Measurements from ENCODE around the gene VIPR2. TPM values are rescaled to one million over a fixed set of nuclear protein-coding genes. Genes with fewer than 3 reads are reported as not detected.

The VIPR2 gene
- total and polyA plus RNA-seq, 2 donors from 2014 or later = 0.91 to 1.3 TPM

DNA sequence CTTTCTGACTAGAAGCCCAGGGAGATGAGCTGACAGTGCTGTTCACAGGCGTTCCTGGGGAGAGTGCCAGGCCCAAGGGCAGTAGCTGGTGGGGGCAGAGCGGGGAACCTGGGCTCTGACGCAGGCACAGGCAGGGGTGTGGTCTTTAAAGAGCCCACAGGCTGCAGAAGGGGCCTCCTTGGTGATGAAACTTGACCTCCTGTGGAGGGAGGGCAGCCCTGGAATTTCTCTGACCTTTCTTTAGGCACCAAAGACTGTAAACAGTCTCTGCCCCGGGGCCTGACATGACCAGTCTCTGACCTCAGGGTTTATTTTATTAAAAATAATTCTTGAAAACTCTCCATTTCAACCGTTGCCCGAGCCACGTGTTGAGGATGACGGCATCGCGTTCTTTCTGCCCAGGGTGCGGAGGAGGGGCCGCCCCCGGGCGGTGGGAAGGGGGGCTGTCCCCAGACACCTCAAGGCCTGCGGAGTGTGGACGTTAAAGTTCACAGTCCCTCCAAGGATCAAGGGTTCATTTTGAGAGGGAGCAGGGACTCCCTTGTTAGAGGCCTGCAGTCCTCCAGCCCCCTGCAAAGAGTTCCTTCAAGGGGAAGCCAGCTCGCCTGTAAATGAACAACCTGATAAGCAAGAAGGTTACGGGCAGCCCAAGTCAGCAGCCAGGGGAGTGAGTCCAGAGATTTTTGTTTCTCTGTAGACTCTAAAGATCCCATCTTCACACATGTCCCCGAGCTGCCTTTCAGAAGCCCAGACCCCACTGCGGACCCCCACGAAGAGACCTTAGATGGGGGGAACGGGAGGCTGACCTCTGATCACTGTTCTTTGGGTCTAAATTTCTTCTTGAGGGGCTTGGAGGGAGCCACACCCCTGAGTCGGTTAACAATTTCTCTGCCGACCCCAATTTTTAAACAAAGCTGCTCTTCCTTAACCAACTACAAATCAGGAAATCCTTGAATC lies 128.9 kb downstream of the VIPR2 start:
- peaks cover 0 to 27% (median 21%) of the 10 kb centered on the region in 3 donors for H3K4me1 ChIP-seq (ENCODE audit: control insufficient read depth in 2 of 3, insufficient read depth in 2 of 3, low read depth in 1 of 3, low read length in 3 of 3)
- FAIRE-seq = no peak
- H3K9ac ChIP-seq (ENCODE audit: low read length in 3 of 3) = no peak overlapping the region
- no peaks in the 10 kb centered on the region for H3K9me3 ChIP-seq (ENCODE audit: control insufficient read depth in 2 of 3, insufficient read depth in 1 of 3, low read length in 3 of 3)
- H3K27ac ChIP-seq (ENCODE audit: low read depth in 2 of 2, low read length in 2 of 2) = peak overlapping the region; percentile 77 to 80
- peak in 4 of 5 donors; percentile 53 to 86 (median 71) for DNase-seq
- H3K27me3 ChIP-seq (ENCODE audit: control insufficient read depth, insufficient read depth, low read length) = no peaks in the 10 kb centered on the region
- H3K4me3 ChIP-seq (ENCODE audit: low read length in 3 of 3) = no peak overlapping the region
- H3K36me3 ChIP-seq (ENCODE audit: control insufficient read depth in 2 of 3, insufficient read depth in 3 of 3, low read length in 3 of 3) = no peaks in the 10 kb centered on the region
- intact Hi-C loops (cut with DNase I) = no loop called here
- TF ChIP-seq, protein P1, sequence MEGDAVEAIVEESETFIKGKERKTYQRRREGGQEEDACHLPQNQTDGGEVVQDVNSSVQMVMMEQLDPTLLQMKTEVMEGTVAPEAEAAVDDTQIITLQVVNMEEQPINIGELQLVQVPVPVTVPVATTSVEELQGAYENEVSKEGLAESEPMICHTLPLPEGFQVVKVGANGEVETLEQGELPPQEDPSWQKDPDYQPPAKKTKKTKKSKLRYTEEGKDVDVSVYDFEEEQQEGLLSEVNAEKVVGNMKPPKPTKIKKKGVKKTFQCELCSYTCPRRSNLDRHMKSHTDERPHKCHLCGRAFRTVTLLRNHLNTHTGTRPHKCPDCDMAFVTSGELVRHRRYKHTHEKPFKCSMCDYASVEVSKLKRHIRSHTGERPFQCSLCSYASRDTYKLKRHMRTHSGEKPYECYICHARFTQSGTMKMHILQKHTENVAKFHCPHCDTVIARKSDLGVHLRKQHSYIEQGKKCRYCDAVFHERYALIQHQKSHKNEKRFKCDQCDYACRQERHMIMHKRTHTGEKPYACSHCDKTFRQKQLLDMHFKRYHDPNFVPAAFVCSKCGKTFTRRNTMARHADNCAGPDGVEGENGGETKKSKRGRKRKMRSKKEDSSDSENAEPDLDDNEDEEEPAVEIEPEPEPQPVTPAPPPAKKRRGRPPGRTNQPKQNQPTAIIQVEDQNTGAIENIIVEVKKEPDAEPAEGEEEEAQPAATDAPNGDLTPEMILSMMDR (IDR thresholded peaks at IDR 0.05; ENCODE audit: borderline replicate concordance, extremely low read depth, insufficient read depth) = no peak

GRCh38 chr7:159015081-159015453 lies 129.6 kb downstream of the VIPR2 start:
- Histone ChIP-seq H3K9me3 (ENCODE audit: control insufficient read depth in 2 of 3, insufficient read depth in 1 of 3, low read length in 3 of 3) (no peaks in the 10 kb centered on the region), H3K9ac (ENCODE audit: low read length in 3 of 3) (peak overlapping the region in 1 of 3 donors; percentile 28), H3K36me3 (ENCODE audit: control insufficient read depth in 2 of 3, insufficient read depth in 3 of 3, low read length in 3 of 3) (no peaks in the 10 kb centered on the region), H3K27ac (ENCODE audit: low read depth in 2 of 2, low read length in 2 of 2) (peak overlapping the region; percentile 77 to 80), H3K4me1 (ENCODE audit: control insufficient read depth in 2 of 3, insufficient read depth in 2 of 3, low read depth in 1 of 3, low read length in 3 of 3) (peaks cover 0 to 27% (median 21%) of the 10 kb centered on the region in 3 donors), H3K27me3 (ENCODE audit: control insufficient read depth, insufficient read depth, low read length) (no peaks in the 10 kb centered on the region), H3K4me3 (ENCODE audit: low read length in 3 of 3) (no peak overlapping the region)
- no peak for FAIRE-seq
- intact Hi-C loops (cut with DNase I) = no loop called here
- TF ChIP-seq, protein P1 (IDR thresholded peaks at IDR 0.05; ENCODE audit: borderline replicate concordance, extremely low read depth, insufficient read depth) = no peak
- no peak for DNase-seq

DNA sequence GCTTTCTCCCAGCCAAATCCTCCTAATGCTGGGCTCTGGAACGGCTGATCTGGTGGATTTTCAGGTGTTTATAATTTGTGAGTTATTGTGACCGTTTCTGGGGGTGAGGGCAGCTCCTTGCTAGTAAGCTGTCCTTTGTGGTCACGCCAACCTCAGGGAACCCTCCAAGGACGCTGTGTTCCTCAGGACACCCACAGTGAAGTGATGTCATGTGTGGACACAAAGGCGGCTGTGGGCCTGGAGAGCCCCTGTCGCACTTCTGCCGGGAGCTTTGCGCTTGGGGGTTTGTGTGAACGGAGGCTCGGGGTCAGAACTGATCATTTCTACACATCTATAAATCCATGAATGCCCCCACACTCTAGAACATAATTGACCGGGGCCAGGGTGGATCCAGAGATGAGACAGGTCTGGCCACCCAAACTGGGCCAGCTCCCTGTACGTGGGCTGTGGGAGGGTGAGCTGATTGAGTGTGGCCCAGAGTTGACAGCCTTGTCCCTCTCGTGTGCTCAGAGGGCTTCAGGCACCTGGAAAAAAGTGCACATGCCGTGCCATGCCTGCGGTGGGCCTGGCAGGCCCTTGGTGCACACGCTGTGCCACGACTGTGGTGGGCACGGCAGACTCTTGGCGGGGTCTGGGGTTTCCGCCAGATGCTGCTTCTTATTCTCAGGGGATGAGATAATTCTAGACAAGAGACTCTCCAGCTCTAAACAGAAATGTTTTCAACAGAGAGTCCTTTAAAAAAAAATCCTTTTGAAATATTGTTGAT lies 130.2 kb downstream of the VIPR2 start:
- Histone ChIP-seq H3K4me3 (ENCODE audit: low read length in 3 of 3) (no peak overlapping the region), H3K27ac (ENCODE audit: low read depth in 2 of 2, low read length in 2 of 2) (peak overlapping the region; percentile 77 to 80), H3K27me3 (ENCODE audit: control insufficient read depth, insufficient read depth, low read length) (no peaks in the 10 kb centered on the region), H3K4me1 (ENCODE audit: control insufficient read depth in 2 of 3, insufficient read depth in 2 of 3, low read depth in 1 of 3, low read length in 3 of 3) (peaks cover 0 to 27% (median 21%) of the 10 kb centered on the region in 3 donors), H3K9ac (ENCODE audit: low read length in 3 of 3) (peak overlapping the region in 1 of 3 donors; percentile 28), H3K36me3 (ENCODE audit: control insufficient read depth in 2 of 3, insufficient read depth in 3 of 3, low read length in 3 of 3) (no peaks in the 10 kb centered on the region), H3K9me3 (ENCODE audit: control insufficient read depth in 2 of 3, insufficient read depth in 1 of 3, low read length in 3 of 3) (no peaks in the 10 kb centered on the region)
- intact Hi-C loops (cut with DNase I) = no loop called here
- DNase-seq = no peak
- TF ChIP-seq, protein P1 (IDR thresholded peaks at IDR 0.05; ENCODE audit: borderline replicate concordance, extremely low read depth, insufficient read depth) = no peak
- no peak for FAIRE-seq

All from kidney (tissue), 14 donors.